SK-N-SH treated with all-trans-retinoic acid at 6 μM for 48 hours (cell line): ENCODE data around the gene ERN1.

Experiments
- ARNTL ChIP-seq: fragments of 450-650 bp; formaldehyde crosslinking; IDR thresholded peaks from 2 replicates; pipeline ENCODE4 v1.5.0; 2020; ENCODE audit warnings: low read depth, mild to moderate bottlenecking, moderate library complexity, borderline replicate concordance
- PATZ1 ChIP-seq: fragments of 250-450 bp; sonication (Bioruptor Pico); IDR thresholded peaks from 2 replicates; pipeline ENCODE4 v1.8.0; 2020; ENCODE audit warnings: mild to moderate bottlenecking, moderate library complexity, borderline replicate concordance
- SNAI2 ChIP-seq: fragments of 250-450 bp; sonication (Bioruptor Pico); IDR thresholded peaks from 2 replicates; pipeline ENCODE4 v1.5.0; 2020; ENCODE audit warnings: mild to moderate bottlenecking, moderate library complexity
- ZFP3 ChIP-seq: fragments of 250-450 bp; sonication (Bioruptor Pico); IDR thresholded peaks from 2 replicates; pipeline ENCODE4 v1.5.0; 2020; ENCODE audit warnings: mild to moderate bottlenecking, moderate library complexity
- ZFP30 ChIP-seq: fragments of 450-650 bp; formaldehyde crosslinking; IDR thresholded peaks from 2 replicates; pipeline ENCODE4 v1.5.0; 2022; ENCODE audit warnings: mild to moderate bottlenecking, moderate library complexity

GRCh38 chr17:64008346-64008745, 121.6 kb downstream of the ERN1 start:
- no peak for TF ChIP-seq ZFP30 (CRISPR knock-in tag)
- TF ChIP-seq ZFP3 = no peak
- no peak for TF ChIP-seq PATZ1 (CRISPR knock-in tag)
- TF ChIP-seq SNAI2 (CRISPR knock-in tag) = no peak
- TF ChIP-seq ARNTL = no peak
